LNCAP (cell line): ENCODE measurements around the gene GAPDH.

Experiments used
- TF ChIP-seq, protein P1 (sequence below): fragments of 450-650 bp; IDR thresholded peaks from 2 replicates; pipeline ENCODE4 v1.5.1; 2017; ENCODE audit warnings: mild to moderate bottlenecking

GAPDH gene

DNA sequence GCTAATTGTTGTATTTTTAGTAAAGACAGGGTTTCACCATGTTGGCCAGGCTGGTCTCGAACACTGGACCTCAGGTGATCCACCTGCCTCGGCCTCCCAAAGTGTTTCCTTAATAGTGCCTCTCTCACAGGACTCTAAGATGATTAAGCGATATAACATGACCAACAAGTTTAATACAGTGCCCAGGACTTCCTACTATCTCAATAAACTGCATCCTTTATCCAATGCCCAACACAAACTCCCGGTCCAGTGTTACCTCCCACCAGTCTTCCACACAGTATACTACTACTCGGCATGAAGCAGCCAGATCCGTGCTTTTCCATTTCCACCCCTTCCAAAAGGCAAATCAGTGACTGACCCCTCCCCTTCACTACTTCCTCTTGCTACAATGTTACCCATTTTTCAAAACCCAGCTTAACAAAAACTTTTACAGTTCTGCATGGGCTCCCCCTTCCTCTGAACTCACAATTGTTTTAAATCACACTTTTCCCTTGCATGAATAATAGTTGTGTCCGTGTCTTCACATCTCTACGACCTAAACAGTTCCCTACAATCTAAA lies 32.9 kb downstream of the GAPDH start:
- TF ChIP-seq, protein P1, sequence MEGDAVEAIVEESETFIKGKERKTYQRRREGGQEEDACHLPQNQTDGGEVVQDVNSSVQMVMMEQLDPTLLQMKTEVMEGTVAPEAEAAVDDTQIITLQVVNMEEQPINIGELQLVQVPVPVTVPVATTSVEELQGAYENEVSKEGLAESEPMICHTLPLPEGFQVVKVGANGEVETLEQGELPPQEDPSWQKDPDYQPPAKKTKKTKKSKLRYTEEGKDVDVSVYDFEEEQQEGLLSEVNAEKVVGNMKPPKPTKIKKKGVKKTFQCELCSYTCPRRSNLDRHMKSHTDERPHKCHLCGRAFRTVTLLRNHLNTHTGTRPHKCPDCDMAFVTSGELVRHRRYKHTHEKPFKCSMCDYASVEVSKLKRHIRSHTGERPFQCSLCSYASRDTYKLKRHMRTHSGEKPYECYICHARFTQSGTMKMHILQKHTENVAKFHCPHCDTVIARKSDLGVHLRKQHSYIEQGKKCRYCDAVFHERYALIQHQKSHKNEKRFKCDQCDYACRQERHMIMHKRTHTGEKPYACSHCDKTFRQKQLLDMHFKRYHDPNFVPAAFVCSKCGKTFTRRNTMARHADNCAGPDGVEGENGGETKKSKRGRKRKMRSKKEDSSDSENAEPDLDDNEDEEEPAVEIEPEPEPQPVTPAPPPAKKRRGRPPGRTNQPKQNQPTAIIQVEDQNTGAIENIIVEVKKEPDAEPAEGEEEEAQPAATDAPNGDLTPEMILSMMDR = no peak

GRCh38 chr12:6569312-6569711 lies 35.0 kb downstream of the GAPDH start:
- TF ChIP-seq, protein P1 = no peak

GRCh38 chr12:6569786-6570185 lies 35.5 kb downstream of the GAPDH start:
- TF ChIP-seq, protein P1 = no peak

- TF ChIP-seq, protein P1 = peak; percentile 69
Observed at GRCh38 chr12:6570264-6570887, 36.1 kb downstream of the GAPDH start.

- TF ChIP-seq, protein P1 = no peak
Observed at GRCh38 chr12:6573001-6573400, 38.7 kb downstream of the GAPDH start.

DNA sequence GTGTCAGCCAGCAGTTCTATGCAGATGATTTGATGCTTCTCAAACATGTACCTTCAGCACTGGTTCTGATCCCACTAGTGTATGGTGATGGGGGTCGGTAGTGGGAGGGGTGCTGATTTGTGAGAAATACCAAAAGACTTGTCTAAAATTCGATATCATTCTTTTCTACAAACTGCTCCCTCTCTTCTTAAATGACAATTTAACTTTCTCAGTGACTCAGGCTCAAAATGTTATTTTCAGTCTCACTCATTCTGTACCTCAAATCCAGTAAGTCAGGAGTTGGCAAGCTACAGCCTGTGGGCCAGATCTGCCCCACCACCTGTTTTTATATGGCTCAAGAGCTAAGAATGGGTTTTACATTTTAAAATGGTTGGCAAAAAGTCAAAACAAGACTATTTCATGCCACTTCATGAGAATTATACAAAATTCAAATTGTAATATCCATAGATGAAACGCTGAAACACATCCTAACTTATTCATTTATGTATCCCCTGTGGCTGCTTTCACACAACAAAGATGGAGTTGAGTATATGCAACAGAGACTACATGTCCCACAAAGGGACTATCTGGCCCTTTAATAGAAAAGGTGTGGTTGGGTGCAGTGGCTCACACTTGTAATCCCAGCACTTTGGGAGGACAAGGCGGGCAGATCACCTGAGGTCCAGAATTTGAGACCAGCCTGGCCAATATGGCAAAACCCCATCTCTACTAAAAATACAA lies 40.4 kb downstream of the GAPDH start:
- TF ChIP-seq, protein P1 = no peak

GRCh38 chr12:6575648-6576047 lies 41.3 kb downstream of the GAPDH start:
- TF ChIP-seq, protein P1 = no peak
